Measurements from ENCODE around the gene ADAMTSL5. TPM values are rescaled to one million over a fixed set of nuclear protein-coding genes. Genes with fewer than 3 reads are reported as not detected.

The ADAMTSL5 gene
- total and polyA plus RNA-seq, 2 of the 8 experiments (the other 6 are each of a cell fraction or from before 2014, with no cell fraction given), result 0.82 to 0.99 TPM

- Histone ChIP-seq H3K36me3 (ENCODE audit: control insufficient read depth in 2 of 4, insufficient read depth in 4 of 4, low read length in 3 of 4) (no peaks in the 10 kb centered on the region), H3K9ac (replicated peaks in 1 of 4; ENCODE audit: extremely low read depth in 1 of 4, low read depth in 3 of 4, low read length in 3 of 4) (no peak overlapping the region), H2BK20ac (ENCODE audit: low read length) (no peak overlapping the region), H2BK12ac (ENCODE audit: low read depth, low read length) (no peak overlapping the region), H3K23me2 (ENCODE audit: low read depth, low read length) (no peaks in the 10 kb centered on the region; the same call in 1 of the 2 replicates), H3K4me3 (ENCODE audit: extremely low read depth in 1 of 4, insufficient read depth in 2 of 4, low read depth in 3 of 4, low read length in 4 of 4) (peak overlapping the region in 2 of 4 experiments; percentile 8 to 55; a peak in 3 of 8 replicates), H3K79me2 (ENCODE audit: control insufficient read depth in 1 of 2, insufficient read depth in 2 of 2, low read length in 2 of 2) (no peaks in the 10 kb centered on the region), H3K79me1 (ENCODE audit: low read depth, low read length) (no peaks in the 10 kb centered on the region), H4K8ac (ENCODE audit: extremely low read depth, insufficient read depth, low read length) (0 out of 2 replicates have a peak overlapping the region, but pooled peaks have one; percentile 51), H3K27me3 (replicated peaks in 1 of 4; ENCODE audit: control insufficient read depth in 3 of 4, extremely low read depth in 1 of 4, insufficient read depth in 3 of 4, low read length in 3 of 4) (peaks cover 0 to 10% (median 6%) of the 10 kb centered on the region in 4 experiments; a peak in 5 of 7 replicates), H2BK15ac (ENCODE audit: low read length) (peak overlapping the region; percentile 29; the same call in 1 of the 2 replicates), H4K91ac (replicated peaks; ENCODE audit: insufficient read length, low read length) (no peak overlapping the region), H3K4ac (replicated peaks; ENCODE audit: insufficient read length, low read depth, low read length) (no peak overlapping the region), H3K56ac (replicated peaks; ENCODE audit: insufficient read length, low read depth, low read length) (no peak overlapping the region), H2BK5ac (ENCODE audit: low read depth, low read length) (no peak overlapping the region), H3K18ac (ENCODE audit: extremely low read depth, low read length) (no peak overlapping the region), H4K5ac (ENCODE audit: insufficient read length, low read depth, low read length) (no peak overlapping the region), H3K23ac (ENCODE audit: insufficient read length) (no peak overlapping the region), H3K4me1 (replicated peaks in 1 of 4; ENCODE audit: control insufficient read depth in 3 of 4, insufficient read depth in 4 of 4, low read length in 3 of 4) (no peaks in the 10 kb centered on the region; a peak in 1 of 7 replicates), H3K14ac (ENCODE audit: insufficient read length) (no peak overlapping the region), H4K20me1 (replicated peaks in 1 of 2; ENCODE audit: control insufficient read depth in 1 of 2, insufficient read depth in 2 of 2, low read length in 2 of 2) (peaks cover 0 to 6% of the 10 kb centered on the region in 2 experiments), H2BK120ac (replicated peaks; ENCODE audit: low read depth, low read length) (no peak overlapping the region), H3K4me2 (ENCODE audit: insufficient read depth in 1 of 2, low read depth in 2 of 2, low read length in 2 of 2) (peak overlapping the region in 1 of 2 experiments; percentile 60; a peak in 2 of 4 replicates), H3K9me3 (ENCODE audit: insufficient read depth in 2 of 2, low read depth in 1 of 2, low read length in 1 of 2) (no peaks in the 10 kb centered on the region), H3K27ac (ENCODE audit: low read depth, low read length) (no peak overlapping the region), H2AK5ac (ENCODE audit: low read depth, low read length) (no peak overlapping the region), H2AFZ (ENCODE audit: low read length) (no peak overlapping the region)
- ChIA-PET CTCF (ENCODE audit: partially characterized antibody) (interaction anchor here (1.0 to 2.2 kb wide), 3 partner anchors 31 to 40 kb away, joined by 3 to 6 read pairs (median 4); no protein-coding TSS in a partner anchor), POLR2A (ENCODE audit: partially characterized antibody) (interaction anchor here (0.5 to 1.6 kb wide), 2 partner anchors 28 to 232 kb away, joined by 3 read pairs; no protein-coding TSS in a partner anchor)
- FAIRE-seq (no peak), DNase-seq (ENCODE audit: low read depth in 1 of 2, low spot score in 2 of 2) (peak in 1 of 2 experiments; percentile 82)
- WGBS, 2 experiments (ENCODE audit: extremely low coverage in 1 of 2, insufficient coverage in 1 of 2, insufficient read length in 1 of 2, insufficient replicate concordance in 2 of 2, low coverage in 1 of 2, low lambda C conversion rate in 2 of 2, missing lambda C conversion rate in 1 of 2), result 25% methylated on average over 26 of the region's 52 CpGs; no CpG with 5 or more reads in 1 of the 2 experiments
- TF ChIP-seq RXRA (IDR thresholded peaks at IDR 0.05; ENCODE audit: insufficient read depth, low read depth, low read length), result no peak
- TF ChIP-seq POLR2AphosphoS5 (IDR thresholded peaks at IDR 0.05; ENCODE audit: low read depth, low read length), result no peak
- no peak for TF ChIP-seq RFX5 (IDR thresholded peaks at IDR 0.05; ENCODE audit: borderline replicate concordance, low read depth, low read length)
- TF ChIP-seq TCF12 (IDR thresholded peaks at IDR 0.05; ENCODE audit: low read depth, low read length), result no peak
- TF ChIP-seq CHD2 (IDR thresholded peaks at IDR 0.05; ENCODE audit: low read length), result no peak
- TF ChIP-seq USF2 (IDR thresholded peaks at IDR 0.05; ENCODE audit: low read length), result no peak
- no peak for TF ChIP-seq JUND (IDR thresholded peaks at IDR 0.05; ENCODE audit: low read length)
- no peak for TF ChIP-seq TEAD4 (IDR thresholded peaks at IDR 0.05; ENCODE audit: low read depth, low read length)
- no peak for TF ChIP-seq JUN (IDR thresholded peaks at IDR 0.05; ENCODE audit: low read depth, low read length)
- no peak for TF ChIP-seq SIN3A (conservative IDR thresholded peaks at IDR 0.05 in 1 of 2, IDR thresholded peaks at IDR 0.05 in 1 of 2; ENCODE audit: low read depth in 1 of 2, low read length in 2 of 2)
Measured at GRCh38 chr19:1513499-1514294, 878 bp upstream of the ADAMTSL5 start.
